HUDEP-2 (cell line): ENCODE measurements around the gene NFATC1.

ENCODE experiments used
- DNase-seq, 76 experiments: peaks; one replicate each; lab custom pipeline; 2025; ENCODE audit not compliant: unreplicated experiment in 76 of 76; lab: John Stamatoyannopoulos, UW

NFATC1 gene

GRCh38 chr18:79497638-79498081, 101.9 kb downstream of the NFATC1 start:
- no peak for DNase-seq

DNA sequence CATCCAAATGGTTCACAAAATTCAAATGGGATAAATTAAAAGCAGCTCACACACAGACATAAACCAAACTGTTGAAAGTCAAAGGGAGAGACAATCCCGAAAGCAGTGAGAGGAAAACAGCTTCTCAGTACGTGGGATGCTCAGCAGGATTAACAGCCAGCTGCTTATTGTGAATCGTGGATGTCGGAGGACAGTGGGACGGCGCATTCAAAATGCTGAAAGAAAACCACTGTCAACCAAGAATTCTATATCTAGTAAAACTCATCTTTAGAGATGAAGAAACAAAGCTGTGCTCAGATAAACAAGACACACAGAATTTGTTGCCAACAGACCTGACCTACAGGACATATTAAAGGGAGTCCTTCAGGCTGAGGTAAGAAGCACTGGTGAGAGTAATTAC, 102.9 kb downstream of the NFATC1 start:
- no peak for DNase-seq

DNA sequence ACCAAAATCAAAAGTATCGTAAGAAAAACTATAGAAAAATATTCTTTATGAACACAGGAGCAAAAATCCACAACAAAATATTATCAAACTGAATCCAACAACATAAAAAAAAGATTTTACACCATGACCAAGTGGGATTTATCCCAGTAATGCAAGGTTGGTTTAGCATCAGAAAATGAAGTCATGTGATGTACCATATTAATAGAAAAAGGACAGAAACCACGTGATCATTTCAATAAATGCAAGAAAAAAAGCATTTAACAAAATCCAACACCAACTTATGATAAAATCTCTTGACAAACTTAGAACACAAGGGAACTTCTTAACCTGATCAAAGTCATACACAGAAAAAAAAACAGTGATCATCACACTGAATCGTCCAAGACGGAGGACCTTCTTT, 105.3 kb downstream of the NFATC1 start:
- DNase-seq: no peak

GRCh38 chr18:79502782-79503181, 107.1 kb downstream of the NFATC1 start:
- peak in 49 of 76 experiments; percentile 12 to 81 (median 42) for DNase-seq

DNA sequence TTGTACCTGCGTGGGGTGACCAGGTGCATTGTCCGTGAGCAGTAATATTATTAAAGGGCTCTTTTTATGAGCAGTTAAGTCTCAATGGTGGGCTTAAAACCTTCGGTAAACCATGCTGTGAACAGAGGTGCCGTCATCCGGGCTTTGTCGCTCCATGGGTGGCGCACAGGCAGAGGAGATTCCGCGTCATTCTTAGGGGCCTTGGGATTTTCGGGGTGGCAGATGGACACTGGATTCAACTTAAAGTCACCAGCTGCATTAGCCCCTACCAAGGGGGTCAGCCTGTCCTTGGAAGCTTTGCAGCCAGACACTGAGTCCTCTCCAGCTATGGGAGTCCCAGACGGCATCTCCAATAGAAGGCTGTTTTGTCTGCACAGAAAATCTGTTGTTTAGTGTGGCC, 107.7 kb downstream of the NFATC1 start:
- peak in 1 of 76 experiments; percentile 57 for DNase-seq

- DNase-seq: peak in 61 of 76 experiments; percentile 14 to 86 (median 51)
Measured at GRCh38 chr18:79504034-79504433, 108.3 kb downstream of the NFATC1 start.

DNA sequence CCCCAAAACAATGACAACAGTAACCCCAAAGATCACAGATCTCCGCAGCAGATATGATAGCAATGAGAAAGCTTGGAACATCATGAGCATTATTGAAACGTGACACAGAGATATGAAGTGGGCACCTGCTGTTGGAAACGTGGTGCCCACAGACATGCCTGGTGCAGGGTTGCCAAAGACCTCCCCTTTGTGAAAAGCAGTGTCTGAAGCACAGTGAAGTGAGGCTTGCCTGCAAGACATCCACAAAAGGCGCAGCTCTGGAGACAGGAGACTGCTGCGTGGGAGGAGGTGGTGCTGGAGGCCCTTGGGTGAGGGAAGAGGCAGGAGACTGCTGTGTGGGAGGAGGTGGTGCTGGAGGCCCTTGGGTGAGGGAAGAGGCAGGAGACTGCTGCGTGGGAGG, 108.8 kb downstream of the NFATC1 start:
- DNase-seq: peak in 64 of 76 experiments; percentile 17 to 81 (median 55)

DNA sequence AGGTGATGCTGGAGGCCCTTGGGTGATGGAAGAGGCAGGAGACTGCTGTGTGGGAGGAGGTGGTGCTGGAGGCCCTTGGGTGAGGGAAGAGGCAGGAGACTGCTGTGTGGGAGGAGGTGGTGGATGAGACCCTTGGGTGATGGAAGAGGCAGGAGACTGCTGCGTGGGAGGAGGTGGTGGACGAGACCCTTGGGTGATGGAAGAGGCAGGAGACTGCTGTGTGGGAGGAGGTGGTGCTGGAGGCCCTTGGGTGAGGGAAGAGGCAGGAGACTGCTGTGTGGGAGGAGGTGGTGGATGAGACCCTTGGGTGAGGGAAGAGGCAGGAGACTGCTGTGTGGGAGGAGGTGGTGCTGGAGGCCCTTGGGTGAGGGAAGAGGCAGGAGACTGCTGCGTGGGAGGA, 109.7 kb downstream of the NFATC1 start:
- peak in 10 of 76 experiments; percentile 24 to 64 (median 38) for DNase-seq

DNA sequence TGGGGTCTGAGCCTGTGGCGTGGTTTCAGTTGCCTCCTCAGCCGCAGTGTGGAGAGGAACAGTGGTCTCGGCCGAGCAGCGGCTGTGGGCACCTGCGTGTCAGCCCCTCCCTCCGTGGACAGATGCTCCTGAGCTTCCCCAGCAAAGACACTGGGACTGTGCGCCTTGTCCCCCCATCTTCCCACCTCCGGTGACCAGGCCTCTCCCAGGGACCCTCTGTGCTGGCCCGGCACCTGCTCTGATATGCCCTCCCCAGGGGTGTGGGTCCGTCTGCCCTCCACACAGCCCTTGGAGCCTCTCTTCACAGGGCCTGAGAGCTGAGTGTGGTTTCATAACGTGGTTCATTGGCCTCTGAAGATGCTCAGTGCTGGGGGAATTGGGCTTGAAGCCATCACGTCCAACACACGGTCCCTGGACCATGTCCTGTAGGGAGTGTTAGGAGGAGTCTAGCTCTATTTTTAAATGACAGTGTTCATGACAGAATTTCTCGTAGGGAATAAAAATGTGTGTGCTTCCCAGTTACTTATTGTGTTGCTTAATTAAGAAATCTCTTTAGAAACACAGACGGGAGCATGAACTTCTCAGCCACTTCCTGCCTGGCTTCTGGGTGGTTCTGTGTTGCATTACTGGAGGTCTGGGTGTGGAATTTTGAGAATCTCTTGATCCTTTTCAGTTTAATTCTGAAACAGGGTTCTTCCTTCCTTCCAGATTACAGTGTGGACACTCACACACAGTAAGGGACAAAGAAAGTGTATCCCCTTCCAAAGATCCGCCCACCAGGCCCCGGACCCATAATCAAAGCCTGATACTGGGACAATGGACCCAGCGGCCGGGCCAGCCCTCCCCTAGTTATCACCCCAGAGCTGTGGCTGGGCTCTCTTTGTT, 110.7 kb downstream of the NFATC1 start:
- peak in 3 of 76 experiments; percentile 51 to 61 (median 57) for DNase-seq

DNA sequence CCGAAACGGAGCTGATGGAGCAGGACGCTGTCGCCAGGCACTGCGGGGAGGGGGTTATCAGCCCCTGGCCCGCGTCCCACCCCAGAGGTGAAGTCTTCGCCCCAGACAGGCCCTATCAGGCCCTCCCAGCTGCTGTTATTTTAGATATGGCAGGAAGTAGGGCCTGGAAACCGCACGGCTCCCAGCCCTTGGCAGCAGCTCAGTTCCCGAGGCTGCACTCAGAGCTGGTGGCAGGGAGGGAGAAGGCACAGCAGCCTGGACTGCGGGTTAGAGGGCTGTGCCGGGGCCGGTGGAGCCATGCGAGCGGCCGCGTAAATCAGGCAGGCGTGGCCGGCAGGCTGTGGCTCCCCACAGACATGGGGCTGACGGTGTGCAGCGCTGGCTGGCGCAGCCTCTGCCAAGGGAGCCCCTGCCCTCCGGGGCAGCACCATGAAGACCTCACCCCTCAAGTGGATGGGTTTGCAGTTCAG, 111.4 kb downstream of the NFATC1 start:
- peak; percentile 73 to 100 (median 96) for DNase-seq

- DNase-seq: peak in 22 of 76 experiments; percentile 24 to 77 (median 62)
Measured at GRCh38 chr18:79507546-79508480, 112.1 kb downstream of the NFATC1 start.

- DNase-seq: peak in 60 of 76 experiments; percentile 1 to 81 (median 51)
Measured at GRCh38 chr18:79508565-79509535, 113.1 kb downstream of the NFATC1 start.

GRCh38 chr18:79509536-79509930, 113.8 kb downstream of the NFATC1 start:
- DNase-seq: peak in 1 of 76 experiments; percentile 37

- no peak for DNase-seq
Measured at GRCh38 chr18:79510046-79510685, 114.4 kb downstream of the NFATC1 start.

GRCh38 chr18:79510731-79511241, 115.1 kb downstream of the NFATC1 start:
- no peak for DNase-seq

DNA sequence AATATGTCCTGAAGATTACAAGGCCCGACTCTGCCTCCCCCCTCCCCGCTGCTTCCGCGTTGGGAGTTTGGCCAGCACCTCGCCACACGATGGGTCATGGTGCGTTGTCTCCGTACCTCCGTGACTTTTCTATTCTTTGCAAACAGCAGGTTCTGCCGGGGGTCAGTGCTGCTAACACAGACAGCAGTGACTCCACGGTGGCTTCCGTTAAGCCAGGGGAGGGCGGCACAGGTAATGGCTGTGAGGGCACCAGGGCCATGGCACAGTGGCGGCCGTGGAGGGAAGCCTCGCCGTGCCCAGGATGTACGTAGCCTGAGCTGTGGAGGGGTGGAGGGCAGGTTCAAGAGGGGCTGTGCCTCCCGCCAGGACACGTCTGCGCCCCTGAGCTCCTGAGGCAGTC, 115.5 kb downstream of the NFATC1 start:
- DNase-seq: no peak

DNA sequence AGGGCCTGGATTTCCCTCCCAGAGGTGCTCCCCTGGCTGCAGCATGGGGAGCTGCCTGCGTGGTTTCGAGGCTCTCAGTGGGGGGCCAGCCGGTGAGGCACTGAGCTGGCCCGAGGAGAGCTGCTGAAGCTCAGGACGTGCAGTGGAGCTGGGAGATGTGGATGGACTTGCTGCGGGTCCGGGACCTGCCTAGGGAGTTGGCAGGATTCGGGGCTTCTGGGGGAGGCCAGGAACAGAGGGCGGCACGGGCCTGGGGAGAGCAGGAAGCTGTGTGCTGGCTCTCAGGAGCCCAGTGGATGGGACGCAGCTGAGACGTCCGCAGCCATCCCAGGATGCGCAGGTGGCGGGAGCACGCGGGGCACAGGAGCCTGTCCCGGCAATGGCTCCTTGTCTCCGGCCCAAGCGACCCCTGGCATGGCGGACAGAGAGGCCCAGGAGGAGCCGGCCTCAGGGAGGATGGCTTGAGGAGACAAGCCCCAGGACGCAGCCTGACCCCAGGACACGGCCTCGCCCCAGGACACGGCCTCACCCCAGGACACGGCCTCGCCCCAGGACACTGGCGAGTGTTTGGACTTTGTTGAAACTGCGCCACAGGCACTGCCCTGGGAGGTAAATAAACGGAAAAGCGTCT, 116.1 kb downstream of the NFATC1 start:
- no peak for DNase-seq
